ENCODE data around the gene SAMD1. TPM values are rescaled to one million over a fixed set of nuclear protein-coding genes. Genes with fewer than 3 reads are reported as not detected.

The SAMD1 gene
- total and polyA plus RNA-seq, 2 of the 8 experiments (the other 6 are each of a cell fraction or from before 2014, with no cell fraction given): 40.0 to 100 TPM

- H3K23me2 ChIP-seq (ENCODE audit: low read depth, low read length): no peaks in the 10 kb centered on the region
- H3K36me3 ChIP-seq (ENCODE audit: control insufficient read depth in 2 of 4, insufficient read depth in 4 of 4, low read length in 3 of 4): no peaks in the 10 kb centered on the region
- no peaks in the 10 kb centered on the region; a peak in 2 of 7 replicates for H3K27me3 ChIP-seq (replicated peaks in 1 of 4; ENCODE audit: control insufficient read depth in 3 of 4, extremely low read depth in 1 of 4, insufficient read depth in 3 of 4, low read length in 3 of 4)
- H3K18ac ChIP-seq (ENCODE audit: extremely low read depth, low read length): no peak overlapping the region
- H3K14ac ChIP-seq (ENCODE audit: insufficient read length): no peak overlapping the region
- no peak overlapping the region for H2BK15ac ChIP-seq (ENCODE audit: low read length)
- no peak overlapping the region for H2AFZ ChIP-seq (ENCODE audit: low read length)
- ChIA-PET POLR2A (ENCODE audit: partially characterized antibody) (no interaction called here), CTCF (ENCODE audit: partially characterized antibody) (interaction anchor here (0.9 to 7.6 kb wide), 5 partner anchors 13 to 53 kb away, joined by 3 to 105 read pairs (median 3); partner anchors contain the start of genes ASF1B and PRKACA)
- H3K4me2 ChIP-seq (ENCODE audit: insufficient read depth in 1 of 2, low read depth in 2 of 2, low read length in 2 of 2): no peak overlapping the region
- 89% methylated on average over 21 of the region's 21 CpGs; no CpG with 5 or more reads in 1 of the 2 experiments for WGBS, 2 experiments (ENCODE audit: extremely low coverage in 1 of 2, insufficient coverage in 1 of 2, insufficient read length in 1 of 2, insufficient replicate concordance in 2 of 2, low coverage in 1 of 2, low lambda C conversion rate in 2 of 2, missing lambda C conversion rate in 1 of 2)
- no peak overlapping the region for H2BK20ac ChIP-seq (ENCODE audit: low read length)
- H3K56ac ChIP-seq (replicated peaks; ENCODE audit: insufficient read length, low read depth, low read length): no peak overlapping the region
- no peak overlapping the region for H3K23ac ChIP-seq (ENCODE audit: insufficient read length)
- no peak overlapping the region for H3K9ac ChIP-seq (replicated peaks in 1 of 4; ENCODE audit: extremely low read depth in 1 of 4, low read depth in 3 of 4, low read length in 3 of 4)
- H3K4ac ChIP-seq (replicated peaks; ENCODE audit: insufficient read length, low read depth, low read length): no peak overlapping the region
- no peak overlapping the region for H4K8ac ChIP-seq (ENCODE audit: extremely low read depth, insufficient read depth, low read length)
- FAIRE-seq (no peak), DNase-seq (ENCODE audit: low read depth in 1 of 2, low spot score in 2 of 2) (no peak)
- no peak overlapping the region for H3K27ac ChIP-seq (ENCODE audit: low read depth, low read length)
- no peaks in the 10 kb centered on the region for H3K79me2 ChIP-seq (ENCODE audit: control insufficient read depth in 1 of 2, insufficient read depth in 2 of 2, low read length in 2 of 2)
- H4K20me1 ChIP-seq (replicated peaks in 1 of 2; ENCODE audit: control insufficient read depth in 1 of 2, insufficient read depth in 2 of 2, low read length in 2 of 2): peaks cover 0 to 8% of the 10 kb centered on the region in 2 experiments
- H2BK120ac ChIP-seq (replicated peaks; ENCODE audit: low read depth, low read length): no peak overlapping the region
- H4K5ac ChIP-seq (ENCODE audit: insufficient read length, low read depth, low read length): no peak overlapping the region
- no peak overlapping the region for H4K91ac ChIP-seq (replicated peaks; ENCODE audit: insufficient read length, low read length)
- peaks cover 8% of the 10 kb centered on the region in 2 experiments; a peak in 3 of 4 replicates for H3K9me3 ChIP-seq (ENCODE audit: insufficient read depth in 2 of 2, low read depth in 1 of 2, low read length in 1 of 2)
- TF ChIP-seq JUN (IDR thresholded peaks at IDR 0.05; ENCODE audit: low read depth, low read length) (no peak), RAD21 (IDR thresholded peaks at IDR 0.05 in 1 of 2, conservative IDR thresholded peaks at IDR 0.05 in 1 of 2; ENCODE audit: low read depth in 2 of 2, low read length in 2 of 2) (peak; percentile 50 to 65), ASH2L (IDR thresholded peaks at IDR 0.05; ENCODE audit: low read length) (no peak), CEBPB (IDR thresholded peaks at IDR 0.05; ENCODE audit: low read depth, low read length) (no peak), GTF2F1 (IDR thresholded peaks at IDR 0.05; ENCODE audit: borderline replicate concordance, low read depth, low read length) (no peak)
- TF ChIP-seq, protein P1, sequence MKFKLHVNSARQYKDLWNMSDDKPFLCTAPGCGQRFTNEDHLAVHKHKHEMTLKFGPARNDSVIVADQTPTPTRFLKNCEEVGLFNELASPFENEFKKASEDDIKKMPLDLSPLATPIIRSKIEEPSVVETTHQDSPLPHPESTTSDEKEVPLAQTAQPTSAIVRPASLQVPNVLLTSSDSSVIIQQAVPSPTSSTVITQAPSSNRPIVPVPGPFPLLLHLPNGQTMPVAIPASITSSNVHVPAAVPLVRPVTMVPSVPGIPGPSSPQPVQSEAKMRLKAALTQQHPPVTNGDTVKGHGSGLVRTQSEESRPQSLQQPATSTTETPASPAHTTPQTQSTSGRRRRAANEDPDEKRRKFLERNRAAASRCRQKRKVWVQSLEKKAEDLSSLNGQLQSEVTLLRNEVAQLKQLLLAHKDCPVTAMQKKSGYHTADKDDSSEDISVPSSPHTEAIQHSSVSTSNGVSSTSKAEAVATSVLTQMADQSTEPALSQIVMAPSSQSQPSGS (IDR thresholded peaks at IDR 0.05; ENCODE audit: low read length): no peak
- TF ChIP-seq, protein P2, sequence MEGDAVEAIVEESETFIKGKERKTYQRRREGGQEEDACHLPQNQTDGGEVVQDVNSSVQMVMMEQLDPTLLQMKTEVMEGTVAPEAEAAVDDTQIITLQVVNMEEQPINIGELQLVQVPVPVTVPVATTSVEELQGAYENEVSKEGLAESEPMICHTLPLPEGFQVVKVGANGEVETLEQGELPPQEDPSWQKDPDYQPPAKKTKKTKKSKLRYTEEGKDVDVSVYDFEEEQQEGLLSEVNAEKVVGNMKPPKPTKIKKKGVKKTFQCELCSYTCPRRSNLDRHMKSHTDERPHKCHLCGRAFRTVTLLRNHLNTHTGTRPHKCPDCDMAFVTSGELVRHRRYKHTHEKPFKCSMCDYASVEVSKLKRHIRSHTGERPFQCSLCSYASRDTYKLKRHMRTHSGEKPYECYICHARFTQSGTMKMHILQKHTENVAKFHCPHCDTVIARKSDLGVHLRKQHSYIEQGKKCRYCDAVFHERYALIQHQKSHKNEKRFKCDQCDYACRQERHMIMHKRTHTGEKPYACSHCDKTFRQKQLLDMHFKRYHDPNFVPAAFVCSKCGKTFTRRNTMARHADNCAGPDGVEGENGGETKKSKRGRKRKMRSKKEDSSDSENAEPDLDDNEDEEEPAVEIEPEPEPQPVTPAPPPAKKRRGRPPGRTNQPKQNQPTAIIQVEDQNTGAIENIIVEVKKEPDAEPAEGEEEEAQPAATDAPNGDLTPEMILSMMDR (IDR thresholded peaks at IDR 0.05; ENCODE audit: control extremely low read depth in 1 of 3, insufficient read depth in 1 of 3, low read depth in 1 of 3, low read length in 3 of 3): peak; percentile 57 to 64 (median 62)
- H3K4me3 ChIP-seq (ENCODE audit: extremely low read depth in 1 of 4, insufficient read depth in 2 of 4, low read depth in 3 of 4, low read length in 4 of 4): no peak overlapping the region
- H3K4me1 ChIP-seq (replicated peaks in 1 of 4; ENCODE audit: control insufficient read depth in 3 of 4, insufficient read depth in 4 of 4, low read length in 3 of 4): peaks cover 0 to under 1% (median 0%) of the 10 kb centered on the region in 4 experiments; a peak in 1 of 7 replicates
- H2BK5ac ChIP-seq (ENCODE audit: low read depth, low read length): no peak overlapping the region
- H2BK12ac ChIP-seq (ENCODE audit: low read depth, low read length): no peak overlapping the region
- H2AK5ac ChIP-seq (ENCODE audit: low read depth, low read length): no peak overlapping the region
- no peaks in the 10 kb centered on the region for H3K79me1 ChIP-seq (ENCODE audit: low read depth, low read length)
These were observed 7.1 kb upstream of the SAMD1 start for GRCh38 chr19:14097532-14098151.
